ENCODE measurements around the gene APH1B.
"Not testable (repeated sequence)": the region's sequence is repeated elsewhere in the genome, so short reads cannot be mapped to it uniquely, and the experiment has no call there.

APH1B gene

DNA sequence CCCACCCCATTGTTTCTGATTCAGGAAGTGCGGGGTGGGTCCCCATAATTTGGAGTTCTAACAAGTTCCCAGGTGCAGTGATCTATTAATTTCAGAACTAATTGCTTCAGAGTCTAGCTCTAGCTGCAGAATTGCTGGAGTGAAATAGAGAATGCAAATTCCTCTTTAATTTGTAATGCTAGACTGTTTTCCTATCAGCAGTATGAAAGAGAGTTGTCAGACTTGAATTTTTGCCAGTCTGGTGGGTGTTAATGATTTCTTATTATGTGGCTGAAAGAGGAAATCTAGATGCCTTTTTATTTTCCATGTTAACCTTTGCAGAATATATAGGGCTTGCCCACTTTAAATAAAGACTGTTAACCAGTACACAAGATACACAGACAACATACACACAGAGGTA is 23.7 kb downstream of the APH1B start:
- DNase-seq: no peak

DNA sequence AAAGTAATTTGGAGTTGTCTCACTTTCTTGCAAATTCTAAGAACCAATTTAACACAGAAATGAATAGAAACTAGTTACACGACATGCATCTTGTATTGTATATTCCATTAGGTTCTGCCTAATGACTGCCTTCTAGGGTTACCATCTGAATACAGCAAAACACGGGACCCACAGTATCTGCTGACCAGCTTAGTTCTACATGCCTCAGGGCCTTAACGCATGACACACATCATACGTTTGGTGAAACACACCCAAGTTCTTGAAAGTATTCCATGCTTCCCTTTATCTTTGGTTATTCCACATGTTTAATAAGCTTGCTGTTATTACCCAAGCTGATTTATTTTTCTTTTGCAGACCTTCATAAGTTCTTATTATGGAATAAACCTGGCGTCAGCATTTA is 27.9 kb downstream of the APH1B start:
- DNase-seq: no peak

DNA sequence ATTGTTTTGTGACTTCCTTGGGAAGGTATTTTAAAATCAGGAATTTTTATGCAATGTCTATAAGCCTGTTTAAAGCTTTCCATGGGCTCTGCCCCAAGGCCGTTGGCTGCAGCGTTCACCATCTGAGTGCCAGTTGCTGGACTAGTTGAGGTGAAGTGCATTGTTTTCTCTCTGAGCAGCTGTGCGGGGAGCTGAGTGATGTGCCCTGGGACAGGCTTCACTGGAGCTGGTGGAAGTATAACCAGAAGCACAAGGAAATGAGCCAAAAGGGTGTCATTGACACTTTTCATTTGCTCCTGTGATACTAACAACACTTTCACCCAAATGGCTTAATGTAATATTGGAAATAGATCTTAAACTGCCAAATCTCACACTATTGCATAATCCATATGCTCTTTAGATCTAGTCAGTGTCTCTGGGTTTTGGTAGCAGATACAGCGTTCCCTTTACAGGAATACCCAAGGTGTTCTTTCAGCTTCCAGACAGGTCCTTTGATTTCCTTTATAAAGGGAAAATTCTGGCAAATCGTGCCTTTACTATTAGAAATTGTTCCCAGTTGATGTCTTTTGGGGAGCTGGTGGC is 29.2 kb downstream of the APH1B start:
- no peak for DNase-seq

DNA sequence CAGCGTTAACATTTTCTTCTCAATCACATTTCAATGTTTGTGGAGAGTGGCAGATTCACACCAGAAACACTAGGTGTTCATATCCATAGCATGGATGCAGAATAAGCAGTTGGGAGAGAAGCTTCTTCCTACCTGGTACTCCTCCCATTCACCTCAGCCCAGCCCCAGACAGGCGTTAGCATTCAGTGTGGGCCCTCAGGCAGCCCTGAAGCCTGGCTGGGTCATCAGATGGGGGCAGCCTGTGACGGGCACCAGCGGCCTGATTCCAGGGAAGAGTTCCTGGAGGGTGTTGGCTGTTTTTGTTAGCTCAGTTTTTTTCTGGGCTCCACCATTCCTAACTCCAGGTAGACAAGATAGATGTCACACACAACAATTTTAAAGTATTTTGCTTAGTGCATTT is 31.1 kb downstream of the APH1B start:
- no peak for DNase-seq

DNA sequence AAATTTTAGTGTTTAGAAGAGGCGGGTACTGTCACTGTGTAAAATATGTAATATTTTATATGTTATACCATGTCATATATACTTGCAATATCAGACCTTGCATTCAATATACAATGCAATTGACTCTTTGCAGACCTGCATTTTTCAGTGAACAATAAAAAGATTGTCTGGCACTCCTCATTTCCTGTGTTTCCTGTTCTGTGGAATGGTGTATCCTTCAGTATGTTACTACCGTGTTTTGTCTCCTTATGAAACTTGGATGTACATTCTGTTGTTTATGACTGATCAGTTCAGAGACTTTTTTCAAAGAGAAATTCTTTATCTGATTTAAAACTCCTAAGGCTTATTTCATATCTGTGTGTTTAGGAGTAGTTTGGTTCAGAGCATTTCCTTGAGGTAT is 31.5 kb downstream of the APH1B start:
- DNase-seq: no peak

DNA sequence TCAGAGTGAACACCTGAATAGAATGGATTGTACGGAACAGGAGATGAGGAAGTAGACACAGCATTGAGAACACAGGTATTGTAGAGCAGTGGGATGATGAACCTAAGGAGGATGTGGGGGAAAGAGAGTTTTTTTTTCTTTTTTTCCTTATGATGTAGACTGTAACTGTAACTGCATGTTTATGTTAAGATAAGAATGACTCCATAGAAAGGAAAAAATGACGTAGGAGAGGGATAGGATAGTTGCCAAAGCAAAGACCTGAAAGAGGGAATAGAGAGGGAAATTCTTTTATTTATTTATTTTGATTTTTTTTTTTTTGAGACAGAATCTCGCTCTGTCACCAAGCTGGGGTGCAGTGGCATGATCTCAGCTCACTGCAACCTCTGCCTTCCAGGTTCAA is 33.2 kb downstream of the APH1B start:
- DNase-seq: no peak

DNA sequence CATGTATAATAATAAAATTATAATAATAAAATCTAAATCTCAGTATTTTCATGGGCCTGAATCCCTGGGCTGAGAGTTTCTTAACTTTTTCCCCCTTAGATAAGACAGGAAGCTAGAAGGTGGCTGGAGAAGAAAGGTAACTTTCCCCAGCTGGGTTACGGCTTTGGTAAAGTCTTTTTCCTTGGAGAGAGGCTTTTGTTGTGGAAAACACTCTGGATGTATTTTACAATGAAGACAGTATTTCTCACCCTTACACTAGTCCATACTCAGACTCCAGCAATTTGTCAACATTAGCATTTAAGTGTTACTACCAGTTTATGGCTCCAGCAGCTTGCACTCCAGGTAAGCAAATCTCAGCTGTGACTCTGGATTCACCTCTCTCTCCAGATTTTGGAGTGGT is 34.9 kb downstream of the APH1B start:
- no peak for DNase-seq

DNA sequence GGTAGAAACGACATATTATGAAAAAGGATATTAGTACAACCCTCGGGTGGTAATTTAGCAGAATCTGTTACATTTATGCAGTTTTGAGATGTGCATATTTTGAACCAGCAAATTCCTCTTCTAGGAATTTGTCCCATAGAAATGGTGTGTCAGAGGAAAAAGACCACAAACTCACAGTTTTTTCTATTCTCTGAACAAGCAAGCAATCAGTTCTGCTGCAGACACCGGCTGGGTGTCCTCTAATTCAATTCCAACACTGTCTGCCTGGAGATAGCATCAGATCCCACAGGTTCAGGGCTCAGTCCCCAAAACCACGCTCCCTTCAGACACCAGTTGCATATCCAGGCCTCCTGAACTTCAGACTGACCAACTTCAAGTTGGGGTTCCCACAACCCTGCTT is 36.4 kb downstream of the APH1B start:
- DNase-seq: no peak

DNA sequence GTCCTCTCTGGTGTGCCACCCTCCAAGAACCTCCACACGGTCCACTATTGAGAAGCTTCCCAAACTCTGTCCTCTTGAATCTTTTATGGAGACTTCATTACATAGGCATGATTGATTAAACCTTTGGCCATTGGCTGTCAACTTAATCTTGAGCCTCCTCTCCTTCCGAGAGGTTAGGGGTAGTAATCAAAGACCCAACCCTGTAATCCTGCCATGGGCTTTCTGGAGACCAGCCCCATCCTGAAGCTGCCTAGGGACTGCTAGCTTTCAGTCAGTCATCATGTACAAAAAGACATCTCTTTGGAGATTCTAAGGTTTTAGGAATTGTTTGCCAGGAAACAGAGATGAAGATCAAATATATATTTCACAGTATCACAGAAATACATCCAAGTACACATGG is 37.0 kb downstream of the APH1B start:
- DNase-seq: no peak

DNA sequence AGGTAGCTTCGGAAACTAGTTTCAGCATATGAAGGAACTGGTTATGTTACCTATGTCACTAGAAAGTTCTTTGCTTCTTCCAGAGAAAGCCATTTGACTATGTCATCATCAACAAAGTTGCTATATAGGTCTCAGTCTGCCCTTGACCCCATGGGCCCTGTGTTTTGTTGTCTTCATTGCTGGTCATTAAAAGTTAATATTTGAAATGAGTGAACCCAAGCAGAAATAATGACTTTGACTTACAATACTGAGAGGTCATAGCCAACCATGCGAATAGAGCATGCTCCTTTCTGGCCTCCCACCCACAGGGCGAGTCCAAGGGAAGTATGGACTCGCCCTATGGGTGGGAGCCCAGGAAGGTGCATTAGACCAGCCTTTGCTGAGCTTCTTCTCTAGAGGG is 40.9 kb downstream of the APH1B start:
- DNase-seq: no peak

DNA sequence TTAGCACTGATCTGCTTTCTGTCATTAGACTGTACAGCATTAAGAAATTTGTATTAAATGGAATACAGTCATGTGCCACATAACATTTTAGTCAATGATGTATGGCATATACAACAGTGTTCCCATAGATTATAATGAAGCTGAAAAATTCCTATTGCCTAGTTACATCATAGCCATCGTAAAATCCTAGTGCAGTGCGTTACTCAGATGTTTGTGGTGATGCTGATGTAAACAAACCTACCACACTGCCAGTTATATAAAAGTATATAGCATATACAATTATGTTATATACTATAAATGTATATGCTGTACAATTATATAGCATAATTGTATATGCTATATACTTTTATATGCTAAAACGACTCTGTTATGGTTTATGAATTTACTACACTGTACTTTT is 41.7 kb downstream of the APH1B start:
- no peak for DNase-seq

DNA sequence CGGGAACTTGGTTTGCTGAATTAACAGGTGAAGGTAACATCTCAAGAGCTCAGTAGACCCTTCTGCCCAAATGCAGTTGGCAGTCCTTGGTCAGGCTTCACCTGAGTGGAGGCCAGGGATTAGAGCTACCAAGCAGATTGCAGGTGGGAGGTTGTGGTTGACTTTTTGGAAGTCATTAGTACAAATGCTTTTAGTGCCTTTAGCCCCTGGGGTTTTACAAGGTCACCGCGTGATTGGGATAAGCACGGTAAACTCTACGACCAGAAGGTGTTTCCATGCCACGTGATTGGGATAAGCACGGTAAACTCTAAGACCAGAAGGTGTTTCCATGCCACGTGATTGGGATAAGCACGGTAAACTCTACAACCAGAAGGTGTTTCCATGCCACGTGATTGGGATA is 43.0 kb downstream of the APH1B start:
- not testable (repeated sequence) for DNase-seq

DNA sequence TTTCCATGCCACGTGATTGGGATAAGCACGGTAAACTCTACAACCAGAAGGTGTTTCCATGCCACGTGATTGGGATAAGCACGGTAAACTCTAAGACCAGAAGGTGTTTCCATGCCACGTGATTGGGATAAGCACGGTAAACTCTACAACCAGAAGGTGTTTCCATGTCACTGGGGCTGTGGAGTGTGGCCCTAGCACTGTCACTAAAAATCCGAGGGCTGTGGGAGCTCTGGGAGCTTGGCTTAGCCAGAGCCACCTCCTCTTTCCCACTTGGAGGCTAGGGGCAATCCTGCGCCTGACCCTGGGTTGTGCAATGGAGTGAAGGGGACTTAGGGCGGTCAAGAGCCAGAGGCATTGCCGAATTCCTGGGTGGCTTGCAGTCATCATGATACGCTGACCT is 43.6 kb downstream of the APH1B start:
- not testable (repeated sequence) for DNase-seq

DNA sequence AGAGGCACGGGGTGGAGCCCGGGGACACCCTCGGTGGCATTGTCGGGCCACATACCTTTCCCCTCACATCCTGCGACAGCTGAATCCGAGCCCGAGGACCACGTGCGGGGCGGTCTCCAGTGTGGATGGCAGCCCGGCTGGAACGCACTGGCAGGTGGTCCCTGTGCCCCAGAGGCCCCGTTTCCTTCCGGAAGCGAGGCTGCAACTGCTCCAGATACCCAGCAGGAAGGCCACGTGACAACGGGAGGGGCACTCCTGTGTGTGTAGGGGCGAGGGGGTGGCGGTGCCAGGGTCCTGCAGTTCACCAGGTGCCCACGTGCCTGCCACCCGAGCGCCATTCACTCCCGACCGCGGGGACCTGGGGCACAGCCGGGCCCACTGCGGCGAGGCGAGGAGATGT is 44.1 kb downstream of the APH1B start:
- no peak for DNase-seq

DNA sequence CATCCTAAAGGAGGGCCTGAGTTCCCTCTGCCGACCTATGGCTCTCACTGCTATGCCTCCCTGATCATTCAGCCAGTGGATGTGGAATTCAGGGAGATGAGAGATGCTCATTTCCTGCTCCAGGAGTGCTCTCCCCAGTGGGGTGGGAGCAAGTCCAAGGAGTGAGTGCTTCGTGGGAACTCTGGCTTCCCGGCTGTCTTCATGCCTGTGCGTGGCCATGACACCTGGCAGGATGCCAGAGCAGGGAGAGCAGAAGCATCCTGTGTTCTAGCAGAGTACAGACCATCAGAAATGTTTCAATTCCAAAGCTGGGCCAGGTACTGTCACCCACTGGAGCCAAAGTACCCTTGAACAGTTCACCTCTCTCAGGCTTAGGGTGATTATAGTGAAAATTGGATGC is 45.1 kb downstream of the APH1B start:
- DNase-seq: no peak

DNA sequence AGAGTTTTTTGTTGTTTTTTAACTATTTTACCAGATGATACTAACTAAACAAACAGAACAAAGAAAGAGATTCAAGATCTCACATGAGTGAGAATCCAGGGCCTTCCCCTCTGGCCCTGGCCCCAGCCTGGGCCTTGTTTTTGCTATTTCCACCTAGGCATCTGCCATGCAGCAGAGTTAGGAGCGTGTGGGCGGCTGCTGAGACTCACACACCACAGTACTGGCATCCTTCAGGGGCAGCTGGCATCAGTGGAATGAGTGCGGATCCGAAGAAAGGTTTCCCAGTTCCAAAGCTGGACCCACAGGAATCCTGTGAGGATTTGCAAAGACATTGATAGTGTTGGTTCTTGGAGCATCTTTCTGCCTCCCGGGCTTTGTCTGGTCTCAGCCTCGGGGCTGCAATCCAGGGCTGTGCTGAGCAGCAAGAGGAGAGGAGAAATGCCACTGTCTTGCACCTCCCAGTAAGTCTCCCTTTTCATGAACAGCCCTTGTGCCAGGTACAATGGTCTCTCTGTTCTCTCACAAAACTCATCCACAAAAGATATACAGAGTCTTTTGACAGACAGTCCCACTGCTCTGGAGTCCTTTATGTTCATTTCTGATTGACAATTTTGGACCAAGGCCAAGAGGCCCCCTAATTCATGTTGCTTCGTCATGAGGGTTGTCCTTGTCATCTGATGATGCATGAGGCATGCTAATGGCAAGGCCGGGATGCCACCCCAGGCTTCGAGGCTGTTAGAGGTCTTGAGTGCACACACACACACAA is 46.6 kb downstream of the APH1B start:
- no peak for DNase-seq

DNA sequence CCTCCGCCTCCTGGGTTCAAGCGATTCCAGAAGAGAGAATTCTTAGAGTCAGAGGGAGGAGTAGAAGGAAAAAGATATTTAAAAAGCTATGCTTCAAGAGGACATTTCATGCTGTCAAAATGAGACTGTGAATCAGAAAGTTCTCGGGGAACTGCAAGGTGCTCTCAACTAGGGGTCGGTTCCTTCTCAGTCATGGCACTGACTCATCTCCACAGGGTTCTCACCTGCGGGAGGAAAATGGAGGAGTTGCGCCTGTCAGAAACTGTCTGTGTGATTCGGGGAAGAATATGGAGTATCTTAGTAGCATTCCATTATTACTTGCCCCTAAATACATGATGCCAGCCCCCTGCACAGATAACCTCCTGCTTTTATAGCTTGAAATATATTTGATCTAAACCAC is 47.4 kb downstream of the APH1B start:
- DNase-seq: no peak

DNA sequence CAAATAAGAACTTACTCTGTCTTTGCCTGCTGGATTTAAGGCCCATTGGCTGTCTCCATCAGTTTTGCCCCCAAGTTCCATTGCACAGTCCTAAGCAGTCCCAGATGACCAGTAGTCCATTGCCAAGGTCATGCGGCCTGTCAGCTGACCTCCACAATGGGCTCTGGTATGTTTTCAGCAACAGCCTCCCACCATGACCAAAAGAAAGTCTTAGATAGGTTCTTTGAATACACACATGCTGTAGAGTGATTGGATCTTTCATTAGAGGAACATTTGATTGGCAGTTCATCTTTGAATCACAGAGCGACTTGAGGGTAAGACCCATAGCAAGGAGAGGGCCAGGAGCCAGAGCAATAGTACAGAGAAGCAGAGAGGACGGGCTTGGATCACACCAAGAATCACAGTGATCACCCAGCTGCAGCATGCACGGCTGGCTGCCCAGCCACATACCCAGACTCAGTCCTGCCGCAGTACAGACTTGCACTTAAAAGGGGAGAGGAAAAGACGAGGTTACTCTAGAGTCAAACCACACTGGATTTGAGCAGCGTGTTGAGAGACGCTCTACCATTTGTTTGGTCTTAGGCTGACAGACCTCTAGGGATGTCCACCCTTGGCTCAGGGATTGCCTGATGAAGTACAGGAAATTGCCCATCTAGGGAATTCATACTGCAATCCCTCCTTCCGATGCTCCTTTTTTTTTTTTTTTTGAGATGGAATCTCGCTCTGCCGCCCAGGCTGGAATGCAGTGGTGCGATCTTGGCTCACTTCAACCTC is 50.4 kb downstream of the APH1B start:
- no peak for DNase-seq

DNA sequence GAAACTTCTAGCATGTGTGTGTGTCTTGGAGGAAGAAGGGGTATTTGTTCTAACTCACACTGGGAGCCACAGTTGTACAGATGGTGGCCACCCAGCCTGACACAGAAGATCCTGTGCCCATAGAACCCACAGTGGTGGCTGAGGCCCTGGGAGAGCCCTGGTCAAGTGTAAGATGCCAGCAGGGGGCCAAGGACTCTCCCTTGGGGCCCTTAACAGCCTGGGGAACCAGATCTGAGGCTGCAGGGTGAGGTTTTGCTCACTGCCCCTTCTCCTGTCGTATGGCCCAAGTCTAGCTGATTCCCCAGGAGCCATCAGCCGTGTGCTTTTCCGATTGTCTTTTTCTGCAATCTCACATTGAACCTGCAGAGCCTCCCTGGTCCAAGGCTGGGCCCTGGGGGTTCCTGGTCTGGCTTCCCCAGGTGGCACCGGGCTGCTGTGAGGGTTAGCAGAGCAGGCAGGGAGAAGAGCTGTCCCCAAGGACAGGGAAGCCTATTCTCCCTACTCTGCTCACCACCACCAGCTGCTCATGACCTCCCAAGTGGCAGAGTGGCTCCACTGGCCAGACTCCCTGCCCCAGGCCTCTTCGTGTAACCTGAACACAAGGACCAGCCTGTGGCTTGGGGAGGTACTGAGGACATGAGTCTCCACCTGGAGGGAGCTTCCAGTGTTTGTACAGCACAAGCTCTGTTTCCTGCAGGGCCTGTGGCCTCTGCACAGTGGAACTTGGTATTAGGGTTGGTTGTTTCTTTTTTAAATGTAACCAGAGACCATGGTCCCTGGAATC is 52.4 kb downstream of the APH1B start:
- DNase-seq: no peak

DNA sequence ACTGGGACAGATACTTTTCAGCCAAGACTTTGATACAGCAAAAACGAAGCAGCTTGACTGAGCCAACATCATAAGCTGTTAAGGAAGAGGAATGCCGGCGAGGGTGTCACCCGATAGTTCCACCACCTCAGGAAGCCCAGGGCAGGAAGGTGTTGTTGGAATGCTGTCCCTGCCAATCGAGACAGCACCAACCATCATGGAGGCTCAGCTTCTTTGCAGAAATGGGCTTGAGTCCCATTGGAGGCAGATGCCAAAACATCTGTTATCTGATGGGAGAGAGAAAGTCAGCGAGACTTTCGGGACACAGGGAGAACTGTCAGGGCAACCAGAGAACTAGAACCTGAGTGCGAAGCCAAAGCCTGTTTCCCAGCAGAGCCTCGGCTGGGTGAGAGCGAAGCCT is 53.5 kb downstream of the APH1B start:
- no peak for DNase-seq

DNA sequence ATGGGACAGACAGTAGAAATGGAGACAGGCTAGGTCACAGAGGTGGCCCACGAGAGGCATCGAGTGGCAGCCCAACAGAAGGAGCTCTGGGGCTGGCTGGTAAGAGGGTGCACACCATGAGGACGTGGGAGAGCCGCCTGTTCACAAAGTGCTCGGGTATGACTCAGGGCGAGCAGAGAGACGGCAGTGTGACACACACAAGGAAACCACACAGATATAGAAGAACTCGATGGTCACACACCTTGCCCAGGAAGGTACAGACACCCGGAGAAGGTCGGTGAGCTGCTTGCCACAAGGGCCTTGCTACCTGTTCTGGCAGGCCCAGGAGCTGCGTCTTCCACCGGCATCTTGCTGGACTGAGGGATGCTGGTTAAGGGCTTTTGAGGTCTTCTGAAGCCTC is 54.1 kb downstream of the APH1B start:
- no peak for DNase-seq

DNA sequence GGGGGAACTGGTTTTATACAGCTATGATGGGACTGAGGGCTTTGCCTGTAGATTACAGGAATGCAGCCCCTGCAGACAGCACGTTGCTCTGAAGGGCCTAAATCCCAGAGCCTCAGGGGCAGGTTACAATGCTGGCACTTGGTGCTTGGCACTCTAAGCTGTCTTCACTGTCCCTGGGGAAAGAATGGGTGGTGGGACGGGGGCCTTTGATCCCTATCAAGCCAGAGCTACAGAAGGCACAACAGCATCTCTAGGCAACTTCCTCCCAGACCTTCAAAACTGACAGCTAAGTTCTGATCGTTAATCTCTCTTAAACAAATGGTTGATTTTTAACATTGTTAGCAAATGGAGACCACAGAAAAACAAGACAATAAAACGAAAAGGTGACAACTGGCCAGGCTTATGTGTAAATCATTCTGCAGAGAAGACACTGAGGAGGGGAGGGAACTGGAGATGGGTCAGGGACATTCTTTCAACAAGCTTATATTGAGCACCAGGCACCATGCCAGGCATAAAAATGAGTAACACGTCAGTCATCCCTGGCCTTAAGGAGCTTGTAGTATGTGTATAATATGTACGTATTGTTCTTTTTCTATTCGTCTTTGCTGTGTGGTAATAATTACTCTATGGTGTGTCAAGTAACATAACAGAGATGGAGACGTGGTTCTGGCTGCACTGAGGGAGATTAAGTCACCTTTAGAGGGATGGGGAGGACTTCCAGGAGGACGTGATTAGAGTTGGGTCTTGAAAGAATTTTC is 55.1 kb downstream of the APH1B start:
- no peak for DNase-seq

DNA sequence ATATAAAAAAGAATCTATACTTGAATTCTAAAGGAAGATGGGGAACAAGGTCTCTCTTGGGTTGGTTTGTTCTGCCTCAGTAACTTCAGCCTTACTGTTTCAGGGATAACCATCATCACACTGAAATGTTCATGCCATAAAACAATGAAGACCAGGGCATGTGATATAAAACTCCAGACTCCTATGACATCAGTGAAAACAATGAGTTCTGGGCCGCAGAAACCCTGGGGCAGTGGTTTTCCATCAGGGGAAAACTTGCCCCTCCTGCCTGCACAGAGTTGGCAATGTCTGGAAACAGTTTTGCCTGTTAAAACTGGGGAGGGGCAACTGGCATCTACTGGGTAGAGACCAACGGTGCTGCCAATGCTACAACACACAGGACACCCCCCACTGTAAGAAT is 57.4 kb downstream of the APH1B start:
- DNase-seq: no peak
